ENCODE measurements around the gene KCMF1.

KCMF1 gene

GRCh38 chr2:85022232-85022631 is 51.3 kb downstream of the KCMF1 start:
- DNase-seq (ENCODE audit: low spot score) = no peak

DNA sequence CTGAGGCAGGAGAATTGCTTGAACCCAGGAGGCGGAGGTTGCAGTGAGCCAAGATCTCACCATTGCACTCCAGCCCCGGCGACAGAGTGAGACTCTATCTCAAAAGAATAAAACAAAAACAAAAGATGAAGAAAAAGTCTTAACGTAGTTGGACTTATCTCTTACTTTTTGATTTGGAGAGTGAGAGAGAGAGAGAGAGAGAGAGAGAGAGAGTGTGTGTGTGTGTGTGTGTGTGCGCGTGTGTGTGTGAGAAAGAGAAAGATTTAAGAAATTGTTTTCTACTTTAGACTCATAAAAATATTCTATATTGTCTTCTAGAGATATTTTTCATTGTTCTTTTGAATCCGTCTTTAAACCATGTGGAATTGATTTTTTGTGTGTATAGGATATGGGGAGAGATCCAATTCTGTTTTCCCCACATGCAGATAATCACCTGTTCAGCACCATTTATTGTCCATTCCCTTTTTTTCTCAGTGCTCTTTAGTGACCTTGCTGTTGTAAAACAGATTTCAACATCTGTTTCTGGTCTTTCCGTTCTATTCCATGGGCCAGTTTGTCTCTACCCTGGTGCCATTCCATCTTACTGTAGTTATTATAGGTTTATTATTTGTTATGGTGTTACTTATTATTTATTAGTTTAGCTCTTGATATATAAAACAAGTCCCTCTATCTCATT is 53.5 kb downstream of the KCMF1 start:
- DNase-seq (ENCODE audit: low spot score) = no peak

- DNase-seq (ENCODE audit: low spot score) = no peak
These were observed 61.7 kb downstream of the KCMF1 start for GRCh38 chr2:85032621-85033020.

- no peak for DNase-seq (ENCODE audit: low spot score)
These were observed 62.4 kb downstream of the KCMF1 start for GRCh38 chr2:85033388-85033787.

DNA sequence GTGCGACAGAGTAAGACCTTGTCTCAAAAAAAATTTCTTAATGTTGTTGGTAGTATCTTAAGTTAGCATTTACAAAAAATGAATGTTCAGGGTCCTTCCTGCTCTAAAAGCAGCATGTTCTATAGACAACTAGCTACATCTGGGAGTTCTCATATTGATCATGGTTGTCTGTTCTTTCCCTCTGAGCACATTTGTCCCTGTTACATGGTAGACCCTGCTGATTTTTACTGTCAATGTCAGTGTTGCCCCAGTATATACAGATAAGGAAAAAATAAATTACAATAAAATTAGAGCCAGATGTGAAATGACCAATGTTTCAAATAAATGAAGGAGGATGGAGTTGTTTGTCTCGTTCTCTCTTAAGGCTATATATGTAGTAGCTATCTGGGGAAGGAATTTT is 63.2 kb downstream of the KCMF1 start:
- DNase-seq (ENCODE audit: low spot score) = no peak

- no peak for DNase-seq (ENCODE audit: low spot score)
These were observed 66.7 kb downstream of the KCMF1 start for GRCh38 chr2:85037622-85038021.

DNA sequence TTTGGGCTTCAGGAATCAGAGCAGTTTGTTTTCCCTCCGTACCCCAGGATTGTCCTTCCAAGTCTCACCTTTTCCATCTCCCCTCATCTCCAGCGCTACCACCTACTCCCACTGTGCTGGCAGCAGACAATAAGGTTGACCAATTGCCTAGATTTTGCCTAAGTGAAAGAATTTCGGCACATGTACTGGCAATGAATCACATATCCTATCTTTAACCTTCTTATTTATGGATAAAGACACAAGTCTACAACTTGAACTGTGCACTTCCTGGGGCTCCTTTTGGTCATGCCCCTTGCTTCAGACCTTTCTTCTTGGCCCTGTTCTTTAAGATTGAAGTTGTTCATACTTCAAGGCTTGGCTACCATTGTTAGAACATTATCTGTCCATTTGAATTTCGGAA is 71.4 kb downstream of the KCMF1 start:
- no peak for DNase-seq (ENCODE audit: low spot score)

GRCh38 chr2:85048534-85048933 is 77.6 kb downstream of the KCMF1 start:
- no peak for DNase-seq (ENCODE audit: low spot score)

DNA sequence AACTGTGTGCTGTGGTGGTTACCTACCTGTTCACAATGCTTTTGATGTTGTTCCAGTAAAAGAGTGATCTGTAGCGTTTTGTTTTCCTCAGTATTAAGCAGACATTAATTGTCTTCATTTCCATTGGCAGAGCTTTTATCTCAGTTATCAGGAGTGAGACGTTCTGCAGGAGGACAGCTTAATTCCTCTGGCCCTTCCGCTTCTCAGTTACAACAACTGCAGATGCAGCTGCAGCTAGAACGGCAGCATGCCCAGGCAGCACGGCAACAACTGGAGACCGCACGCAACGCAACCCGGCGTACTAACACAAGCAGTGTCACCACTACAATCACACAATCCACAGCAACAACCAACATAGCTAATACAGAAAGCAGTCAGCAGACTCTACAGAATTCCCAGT is 78.3 kb downstream of the KCMF1 start:
- no peak for DNase-seq (ENCODE audit: low spot score)

DNA sequence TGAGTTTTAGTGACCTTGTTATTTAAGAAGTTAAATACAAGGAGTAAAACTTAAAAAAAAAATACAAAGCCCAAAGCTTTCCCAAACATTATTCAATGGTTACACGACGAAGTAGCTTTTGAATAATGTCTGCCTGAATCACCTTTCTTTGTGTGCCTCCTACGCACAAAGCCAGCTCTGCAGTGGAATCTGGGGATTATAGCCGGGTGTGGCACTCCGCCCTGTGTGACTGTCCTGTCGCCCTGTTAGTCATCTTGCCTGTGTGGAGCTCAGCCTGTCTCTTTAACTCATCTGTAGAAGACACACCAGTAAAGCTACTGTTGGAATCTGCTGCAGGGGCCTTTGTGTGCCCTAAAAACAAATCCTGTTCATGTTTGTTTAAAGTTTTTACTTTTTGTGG is 82.8 kb downstream of the KCMF1 start:
- no peak for DNase-seq (ENCODE audit: low spot score)

DNA sequence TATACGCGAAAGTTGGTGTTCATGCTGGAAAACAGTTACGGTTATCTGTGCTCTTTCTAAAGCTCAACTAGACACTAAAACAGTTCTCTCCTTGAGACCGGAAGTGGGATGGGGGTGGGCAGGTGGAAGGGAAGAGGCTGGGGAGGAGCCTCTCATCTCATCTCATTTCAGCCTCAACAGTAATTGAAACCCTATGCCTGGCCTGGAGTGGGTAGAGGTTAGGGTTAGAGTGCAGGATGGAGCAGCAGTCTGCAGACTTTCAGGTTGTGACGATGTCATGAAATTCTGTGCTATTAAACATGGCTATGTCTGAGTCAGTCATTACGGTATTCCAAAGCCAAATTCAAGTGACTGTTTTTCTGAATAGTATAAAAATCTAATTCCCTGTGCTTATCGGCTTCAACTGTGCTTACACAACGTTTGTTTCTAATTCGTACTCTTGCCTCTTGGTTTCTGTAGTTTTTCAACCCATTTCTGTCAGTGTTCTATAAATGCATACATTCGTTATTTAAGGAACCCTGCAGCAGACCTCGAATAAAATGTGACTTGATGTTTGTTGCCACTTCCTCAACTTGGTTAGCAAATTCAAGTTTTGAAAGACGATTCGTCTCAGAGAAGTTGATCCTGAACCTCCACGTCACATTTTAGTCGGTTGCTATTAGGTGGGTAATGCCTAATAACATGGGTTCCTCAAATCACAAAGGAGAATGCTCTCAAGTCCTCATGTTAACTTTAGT is 86.4 kb downstream of the KCMF1 start:
- no peak for DNase-seq (ENCODE audit: low spot score)

DNA sequence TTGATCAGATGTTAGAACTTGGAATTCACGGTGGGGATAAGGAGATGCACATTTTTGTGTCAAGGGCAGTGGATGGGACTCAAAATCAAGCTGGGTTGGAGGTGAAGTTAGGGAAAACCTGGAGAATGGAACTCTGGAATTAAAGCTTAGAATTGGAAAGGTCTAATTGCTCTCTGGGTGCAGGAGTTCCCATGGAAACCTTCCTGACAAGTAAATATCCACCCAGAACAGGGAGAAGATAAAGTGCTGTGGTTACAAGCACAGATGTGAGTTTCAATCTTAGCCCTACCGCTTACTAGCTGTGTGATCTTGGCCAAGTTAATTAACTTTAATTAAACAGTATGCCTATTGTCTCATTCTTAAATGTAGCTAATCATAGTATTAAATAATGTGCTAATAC is 90.9 kb downstream of the KCMF1 start:
- no peak for DNase-seq (ENCODE audit: low spot score)

DNA sequence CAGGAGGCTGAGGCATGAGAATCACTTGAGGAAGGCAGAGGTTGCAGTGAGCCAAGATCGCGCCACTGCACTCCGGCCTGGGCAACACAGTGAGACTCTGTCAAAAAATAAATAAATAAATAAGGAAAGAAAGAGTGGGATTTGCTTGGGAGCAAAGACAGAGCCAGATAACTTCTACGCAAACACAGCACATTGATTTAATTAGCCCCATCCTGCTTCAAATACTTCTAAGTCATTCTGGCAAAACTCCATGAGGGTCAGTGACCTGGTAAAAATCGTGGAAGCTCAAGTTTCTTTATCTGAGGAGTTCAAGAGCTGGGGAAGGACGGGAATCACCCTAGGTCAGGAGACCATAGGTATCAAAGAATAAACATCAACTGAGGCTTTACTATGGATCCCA is 91.6 kb downstream of the KCMF1 start:
- no peak for DNase-seq (ENCODE audit: low spot score)

- DNase-seq (ENCODE audit: low spot score) = no peak
These were observed 93.1 kb downstream of the KCMF1 start for GRCh38 chr2:85063981-85064599.

- no peak for DNase-seq (ENCODE audit: low spot score)
These were observed 94.1 kb downstream of the KCMF1 start for GRCh38 chr2:85064927-85065577.

DNA sequence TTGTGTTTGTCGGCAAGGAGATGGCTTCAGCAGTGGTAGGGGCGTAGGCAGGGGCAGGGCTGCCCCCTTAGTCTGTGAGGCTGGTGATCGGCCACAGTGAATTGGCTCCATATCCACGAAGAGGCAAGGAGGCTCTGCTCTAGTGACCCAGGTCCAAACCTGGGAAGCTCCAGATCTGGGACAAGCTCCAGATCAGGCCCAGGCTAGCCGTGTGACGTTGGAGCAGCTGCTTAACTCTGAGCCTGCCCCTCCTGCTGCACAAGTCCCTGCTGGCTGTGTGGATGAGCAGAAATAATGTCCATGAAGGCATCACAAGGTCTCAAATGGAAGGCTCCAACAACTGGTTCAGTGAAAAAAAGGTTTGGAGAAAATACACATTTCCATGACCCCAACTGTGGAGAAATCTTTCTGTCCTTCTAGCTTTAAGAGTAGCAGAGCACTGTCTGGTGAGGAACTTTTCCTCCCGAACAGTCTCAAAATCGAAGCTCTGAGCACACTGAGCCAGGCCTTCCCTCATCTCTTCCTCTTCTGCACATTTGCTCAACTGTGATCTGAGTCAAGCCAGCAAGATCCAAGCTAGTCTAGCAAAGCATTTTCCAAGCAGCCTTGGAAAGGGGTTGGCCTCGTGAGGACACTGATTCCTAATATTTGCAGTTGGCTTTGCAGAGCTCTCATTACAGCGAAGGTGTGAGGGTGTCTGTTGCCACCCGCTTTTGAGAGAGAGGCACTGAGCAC is 95.2 kb downstream of the KCMF1 start:
- no peak for DNase-seq (ENCODE audit: low spot score)

- peak; percentile 85 for DNase-seq (ENCODE audit: low spot score)
These were observed 96.0 kb downstream of the KCMF1 start for GRCh38 chr2:85066874-85067351.

- no peak for DNase-seq (ENCODE audit: low spot score)
These were observed 100.1 kb downstream of the KCMF1 start for GRCh38 chr2:85071096-85071495.

DNA sequence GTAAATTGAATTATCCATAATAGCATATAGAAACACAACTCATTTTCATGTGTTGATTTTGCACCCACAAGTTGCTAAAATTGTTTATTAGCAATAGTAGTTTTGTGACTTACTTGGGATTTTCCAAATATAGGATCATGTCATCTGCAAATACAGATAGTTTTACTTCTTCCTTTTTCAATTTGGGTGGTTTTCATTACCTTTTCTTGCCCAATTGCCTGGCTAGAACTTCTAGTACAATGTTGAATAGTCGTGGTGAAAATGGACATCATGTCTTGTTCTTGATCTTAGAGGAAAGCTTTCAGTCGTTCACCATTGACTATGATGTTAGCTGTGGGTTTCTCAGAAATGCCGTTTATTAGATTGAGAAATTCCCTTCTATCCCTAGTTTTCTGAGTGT is 102.1 kb downstream of the KCMF1 start:
- DNase-seq (ENCODE audit: low spot score) = no peak

- DNase-seq (ENCODE audit: low spot score) = no peak
These were observed 105.8 kb downstream of the KCMF1 start for GRCh38 chr2:85076618-85077274.

- DNase-seq (ENCODE audit: low spot score) = no peak
These were observed 107.0 kb downstream of the KCMF1 start for GRCh38 chr2:85077859-85078419.

Measured in left forelimb (tissue), 1 donor.